Measurements from ENCODE around the gene TOE1. TPM values are rescaled to one million over a fixed set of nuclear protein-coding genes. Genes with fewer than 3 reads are reported as not detected.

The TOE1 gene
- total and polyA plus RNA-seq, 9 of the 15 experiments (the other 6 are each of a cell fraction or from before 2014, with no cell fraction given): 32.1 to 85.7 (median 38.0) TPM

GRCh38 chr1:45299981-45300668 is 39.8 kb upstream of the TOE1 start (continued):
- no peak for TF ChIP-seq PHF20 (IDR thresholded peaks at IDR 0.05; ENCODE audit: partially characterized antibody)
- TF ChIP-seq ZNF384 (IDR thresholded peaks at IDR 0.05; ENCODE audit: low read depth, low read length): peak; percentile 42; the same call in 1 of the 2 replicates
- no peak for TF ChIP-seq GTF2B (IDR thresholded peaks at IDR 0.05; ENCODE audit: extremely low read depth, insufficient read length)
- TF ChIP-seq ZBTB9 (CRISPR knock-in tag; IDR thresholded peaks at IDR 0.05): no peak
- no peak for TF ChIP-seq HDAC3 (IDR thresholded peaks at IDR 0.05; ENCODE audit: borderline replicate concordance, partially characterized antibody)
- no peak for TF ChIP-seq ZNF395 (CRISPR knock-in tag; IDR thresholded peaks at IDR 0.05)
- no peak for TF ChIP-seq MAX (CRISPR knock-in tag; IDR thresholded peaks at IDR 0.05)
- no peak for TF ChIP-seq MCM5 (IDR thresholded peaks at IDR 0.05; ENCODE audit: low read depth)
- TF ChIP-seq MYNN (IDR thresholded peaks at IDR 0.05): no peak
- no peak for TF ChIP-seq MYNN (CRISPR knock-in tag; IDR thresholded peaks at IDR 0.05)
- TF ChIP-seq DEAF1 (CRISPR knock-in tag; IDR thresholded peaks at IDR 0.05): peak; percentile 95
- TF ChIP-seq ATF1 (CRISPR knock-in tag; IDR thresholded peaks at IDR 0.05): no peak
- 0 out of 2 replicates have a peak, but pooled peaks have one; percentile 16 for TF ChIP-seq ATF1 (tag; IDR thresholded peaks at IDR 0.05)
- TF ChIP-seq ZNF140 (CRISPR knock-in tag; IDR thresholded peaks at IDR 0.05): no peak
- no peak for TF ChIP-seq PTTG1 (tag; IDR thresholded peaks at IDR 0.05; ENCODE audit: low read depth)
- TF ChIP-seq ZFP91 (CRISPR knock-in tag; IDR thresholded peaks at IDR 0.05): no peak
- TF ChIP-seq DDX20 (tag; IDR thresholded peaks at IDR 0.05; ENCODE audit: low read depth): no peak
- no peak for TF ChIP-seq YBX1 (IDR thresholded peaks at IDR 0.05)
- TF ChIP-seq ATF7 (IDR thresholded peaks at IDR 0.05): peak; percentile 33; the same call in 1 of the 2 replicates

Measured in K562 (cell line).